Neural progenitor cell (in vitro differentiated cells): Measurements from ENCODE around the gene SV2B. TPM values are rescaled to one million over a fixed set of nuclear protein-coding genes. Genes with fewer than 3 reads are reported as not detected.

Source experiments
- DNase-seq: peaks from one replicate; pipeline ENCODE4 v3.0.0-alpha.2; 2016; ENCODE audit warnings: low spot score
- H2AFZ ChIP-seq: fragments of 200-600 bp; sonication (generic); replicated peaks from 2 replicates; pipeline ENCODE4 v1.6.1; 2016; ENCODE audit warnings: antibody characterized with exemption
- H3F3A ChIP-seq: fragments of 200-600 bp; sonication (generic); 2 replicates; pipeline ENCODE4 v1.6.1; 2016; ENCODE audit warnings: antibody characterized with exemption, low read depth
- H3K27ac ChIP-seq: fragments of 200-600 bp; sonication (generic); 2 replicates; pipeline ENCODE4 v1.5.1; 2016; ENCODE audit warnings: mild to moderate bottlenecking
- H3K27me3 ChIP-seq: fragments of 200-600 bp; sonication (generic); 2 replicates; pipeline ENCODE4 v1.6.1; 2016; ENCODE audit warnings: mild to moderate bottlenecking, moderate library complexity
- H3K36me3 ChIP-seq: fragments of 200-600 bp; sonication (generic); 2 replicates; pipeline ENCODE4 v1.5.1; 2016
- H3K4me1 ChIP-seq: fragments of 200-600 bp; sonication (generic); 2 replicates; pipeline ENCODE4 v1.6.1; 2016; ENCODE audit warnings: mixed run types
- H3K4me2 ChIP-seq: fragments of 200-600 bp; sonication (generic); 2 replicates; pipeline ENCODE4 v1.6.1; 2016
- H3K4me3 ChIP-seq: fragments of 200-600 bp; sonication (generic); 2 replicates; pipeline ENCODE4 v1.5.1; 2016
- H3K79me2 ChIP-seq: fragments of 200-600 bp; sonication (generic); 2 replicates; pipeline ENCODE4 v1.6.1; 2016; ENCODE audit warnings: low read depth
- H3K9ac ChIP-seq: fragments of 200-600 bp; sonication (generic); 2 replicates; pipeline ENCODE4 v1.6.1; 2016
- H3K9me3 ChIP-seq: fragments of 200-600 bp; sonication (generic); 2 replicates; pipeline ENCODE4 v1.5.1; 2016; ENCODE audit warnings: low read depth
- H4K20me1 ChIP-seq: fragments of 200-600 bp; sonication (generic); 2 replicates; pipeline ENCODE4 v1.6.1; 2016; ENCODE audit warnings: low read depth
- H3K27ac Mint-ChIP-seq: 3 replicates; pipeline ENCODE4 v1.8.0; 2021; ENCODE audit warnings: mixed read lengths
- H3K27me3 Mint-ChIP-seq: 2 replicates; pipeline ENCODE4 v1.8.0; 2022; ENCODE audit warnings: low read depth, mild to moderate bottlenecking, inconsistent platforms, moderate library complexity, mixed read lengths; ENCODE audit not compliant: insufficient read depth
- H3K36me3 Mint-ChIP-seq: 3 replicates; pipeline ENCODE4 v1.8.0; 2021; ENCODE audit warnings: mixed read lengths
- H3K4me1 Mint-ChIP-seq: 3 replicates; pipeline ENCODE4 v1.8.0; 2021; ENCODE audit warnings: mixed read lengths
- H3K4me3 Mint-ChIP-seq: 3 replicates; pipeline ENCODE4 v1.8.0; 2021; ENCODE audit warnings: mild to moderate bottlenecking, moderate library complexity, mixed read lengths
- H3K9me3 Mint-ChIP-seq: 3 replicates; pipeline ENCODE4 v1.8.0; 2020; ENCODE audit warnings: mixed read lengths
- CTCF ChIP-seq: fragments of 200-600 bp; sonication (generic); IDR thresholded peaks from 2 replicates; pipeline ENCODE4 v1.5.1; 2017; ENCODE audit warnings: antibody characterized with exemption, mild to moderate bottlenecking
- EZH2 ChIP-seq: fragments of 200-600 bp; sonication (generic); IDR thresholded peaks from 2 replicates; pipeline ENCODE4 v1.6.1; 2017; ENCODE audit warnings: antibody characterized with exemption, mild to moderate bottlenecking, moderate library complexity
- EZH2phosphoT487 ChIP-seq: fragments of 200-600 bp; sonication (generic); IDR thresholded peaks from 2 replicates; pipeline ENCODE4 v1.6.1; 2017; ENCODE audit warnings: antibody characterized with exemption
- total RNA-seq: library from RNA; depleted of rRNA; stranded (reverse); fragments of >200 nt; gene quantifications from 2 replicates; pipeline ENCODE4 v1.2.3, GENCODE V29; 2015; ENCODE audit warnings: low replicate concordance

The SV2B gene
- total RNA-seq, 1 donor from 2014 or later: 0.02 TPM

- peaks cover 4% of the 10 kb centered on the region for H3K27me3 Mint-ChIP-seq
- no peak overlapping the region for H3K9ac ChIP-seq
- no peaks in the 10 kb centered on the region for H3K4me1 ChIP-seq
- peaks cover 2% of the 10 kb centered on the region for H3K4me1 Mint-ChIP-seq
- H2AFZ ChIP-seq: no peak overlapping the region
- TF ChIP-seq EZH2phosphoT487: no peak
- TF ChIP-seq EZH2: no peak
- no peak for TF ChIP-seq CTCF
- H3K79me2 ChIP-seq: no peaks in the 10 kb centered on the region
- no peaks in the 10 kb centered on the region for H3K36me3 Mint-ChIP-seq
- H3K27ac ChIP-seq: no peak overlapping the region
- no peak for DNase-seq
- H3K9me3 Mint-ChIP-seq: no peaks in the 10 kb centered on the region
- H4K20me1 ChIP-seq: no peaks in the 10 kb centered on the region
- no peak overlapping the region for H3K4me3 Mint-ChIP-seq
- no peaks in the 10 kb centered on the region for H3K27me3 ChIP-seq
- no peaks in the 10 kb centered on the region for H3K9me3 ChIP-seq
- H3K4me3 ChIP-seq: no peak overlapping the region
- H3F3A ChIP-seq: no peaks in the 10 kb centered on the region
- no peaks in the 10 kb centered on the region for H3K36me3 ChIP-seq
- H3K4me2 ChIP-seq: no peak overlapping the region
- no peak overlapping the region for H3K27ac Mint-ChIP-seq
These were observed 245.7 kb downstream of the SV2B start for GRCh38 chr15:91345736-91346135.

- DNase-seq: no peak
- Mint-ChIP-seq H3K4me3 (no peak overlapping the region), H3K27ac (no peak overlapping the region), H3K27me3 (peaks cover 2% of the 10 kb centered on the region), H3K9me3 (no peaks in the 10 kb centered on the region), H3K4me1 (no peaks in the 10 kb centered on the region), H3K36me3 (no peaks in the 10 kb centered on the region)
- TF ChIP-seq EZH2phosphoT487 (no peak), CTCF (no peak), EZH2 (no peak)
- Histone ChIP-seq H3K79me2 (no peaks in the 10 kb centered on the region), H4K20me1 (no peaks in the 10 kb centered on the region), H3K27me3 (no peaks in the 10 kb centered on the region), H3K9ac (no peak overlapping the region), H3K4me3 (no peak overlapping the region), H3F3A (no peaks in the 10 kb centered on the region), H3K4me2 (no peak overlapping the region), H3K4me1 (no peaks in the 10 kb centered on the region), H3K9me3 (no peaks in the 10 kb centered on the region), H2AFZ (no peak overlapping the region), H3K36me3 (no peaks in the 10 kb centered on the region), H3K27ac (no peak overlapping the region)
These were observed 246.2 kb downstream of the SV2B start for GRCh38 chr15:91346259-91346658.

- no peak overlapping the region for H3K4me3 Mint-ChIP-seq
- TF ChIP-seq EZH2phosphoT487 (no peak), EZH2 (no peak), CTCF (no peak)
These were observed 248.9 kb downstream of the SV2B start for GRCh38 chr15:91348752-91349500.

More at GRCh38 chr15:91348752-91349500, 248.9 kb downstream of the SV2B start:
- Histone ChIP-seq H3K27me3 (no peaks in the 10 kb centered on the region), H3K9me3 (no peaks in the 10 kb centered on the region), H2AFZ (no peak overlapping the region), H3K9ac (no peak overlapping the region), H3K36me3 (no peaks in the 10 kb centered on the region), H3K4me2 (no peak overlapping the region), H3F3A (no peaks in the 10 kb centered on the region), H3K27ac (no peak overlapping the region), H3K4me1 (no peaks in the 10 kb centered on the region), H3K4me3 (no peak overlapping the region), H4K20me1 (no peaks in the 10 kb centered on the region), H3K79me2 (no peaks in the 10 kb centered on the region)
- DNase-seq: no peak
- Mint-ChIP-seq H3K9me3 (no peaks in the 10 kb centered on the region), H3K36me3 (no peaks in the 10 kb centered on the region), H3K4me1 (no peaks in the 10 kb centered on the region), H3K27ac (no peak overlapping the region), H3K27me3 (peaks cover 2% of the 10 kb centered on the region)

Other genes with a start within 250 kb of the SV2B start
- gene FURIN, start 231.7 kb upstream of the SV2B start, total RNA-seq: 8.3 and 18.8 TPM in 2 replicates
- gene FES, start 215.8 kb upstream of the SV2B start, total RNA-seq: 11.7 and 14.1 TPM in 2 replicates
- gene MAN2A2, start 197.0 kb upstream of the SV2B start, total RNA-seq: 7.0 and 15.3 TPM in 2 replicates
- gene HDDC3, start 167.7 kb upstream of the SV2B start, total RNA-seq: 20.4 and 21.8 TPM in 2 replicates
- gene UNC45A, start 165.0 kb upstream of the SV2B start, total RNA-seq: 47.7 and 99.5 TPM in 2 replicates
- gene RCCD1, start 145.4 kb upstream of the SV2B start, total RNA-seq: 19.7 and 27.6 TPM in 2 replicates
- 257 and 284 TPM in 2 replicates for gene PRC1, start 105.7 kb upstream of the SV2B start, total RNA-seq
- gene VPS33B, start 77.7 kb upstream of the SV2B start, total RNA-seq: 13.0 and 13.9 TPM in 2 replicates